NCI-H2227 (cell line): ENCODE results near the gene SYNDIG1.
"Not testable (repeated sequence)": the region's sequence is repeated elsewhere in the genome, so short reads cannot be mapped to it uniquely, and the experiment has no call there.

Experiments
- DNase-seq: peaks from one replicate; lab custom pipeline; 2025; ENCODE audit not compliant: unreplicated experiment; lab: John Stamatoyannopoulos, UW

Gene SYNDIG1

DNA sequence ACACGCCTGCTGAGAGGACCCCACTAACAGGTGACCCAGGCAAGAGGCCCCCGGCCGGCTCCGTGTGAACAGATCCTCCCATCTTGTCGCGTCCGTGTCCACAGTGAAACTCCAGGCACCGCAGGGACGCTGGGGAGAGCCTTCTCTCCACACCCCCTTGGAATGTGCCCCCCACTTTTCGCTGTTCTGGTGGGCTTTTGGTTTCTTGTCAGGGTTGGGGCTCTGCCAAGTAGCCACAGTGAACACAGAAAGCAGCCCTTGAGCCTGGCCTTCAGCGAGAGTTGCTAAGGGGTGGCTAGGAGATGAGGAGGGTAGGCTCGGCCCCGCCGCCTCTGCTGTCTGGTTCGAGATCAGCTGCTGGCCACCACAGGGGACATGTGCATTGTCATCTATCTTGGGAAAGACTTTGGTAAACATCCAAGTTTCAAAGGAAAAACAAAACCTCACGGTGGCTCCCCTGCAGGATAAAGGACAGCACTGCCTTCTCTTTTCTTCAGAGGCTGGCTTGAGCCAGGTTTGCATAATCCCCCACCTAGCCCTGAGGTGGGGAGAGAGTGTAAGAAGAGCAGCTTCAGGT is 22.7 kb downstream of the SYNDIG1 start:
- DNase-seq, result no peak

DNA sequence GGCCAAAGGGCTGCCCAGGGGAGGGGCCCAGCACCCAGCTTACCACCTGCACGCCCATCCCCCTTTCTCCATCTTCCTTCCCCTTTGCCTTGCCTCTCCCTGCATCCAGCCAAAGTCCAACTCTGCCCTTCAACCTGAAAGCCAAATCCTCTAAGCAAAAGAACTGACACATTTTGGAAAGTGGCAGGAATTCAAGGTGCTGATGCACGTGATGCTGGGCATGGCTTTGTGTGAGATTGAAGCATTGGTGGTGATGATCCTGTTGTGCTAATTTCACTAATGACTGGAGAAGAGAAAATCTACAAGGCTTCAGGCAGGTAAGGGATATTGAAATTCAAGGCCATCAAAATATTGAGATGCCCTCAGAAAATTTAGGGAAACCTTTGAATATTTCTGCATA is 23.3 kb downstream of the SYNDIG1 start:
- DNase-seq, result no peak

DNA sequence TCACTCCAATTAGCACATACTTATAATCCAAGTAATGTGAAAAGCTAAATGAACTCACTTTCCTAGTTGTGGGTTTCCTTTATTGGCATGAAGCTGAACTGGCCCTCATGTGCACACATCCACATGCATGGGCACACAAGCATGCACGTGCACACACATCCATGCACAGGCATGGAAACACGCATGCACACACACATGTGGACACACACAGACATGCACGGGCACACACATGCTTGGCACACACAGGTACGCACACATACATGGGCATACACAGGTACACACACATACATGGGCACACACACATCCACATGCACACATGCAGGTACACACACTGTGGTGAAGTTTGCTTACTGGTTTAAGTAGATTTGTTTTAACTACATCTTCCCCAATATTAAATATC is 23.8 kb downstream of the SYNDIG1 start:
- no peak for DNase-seq

DNA sequence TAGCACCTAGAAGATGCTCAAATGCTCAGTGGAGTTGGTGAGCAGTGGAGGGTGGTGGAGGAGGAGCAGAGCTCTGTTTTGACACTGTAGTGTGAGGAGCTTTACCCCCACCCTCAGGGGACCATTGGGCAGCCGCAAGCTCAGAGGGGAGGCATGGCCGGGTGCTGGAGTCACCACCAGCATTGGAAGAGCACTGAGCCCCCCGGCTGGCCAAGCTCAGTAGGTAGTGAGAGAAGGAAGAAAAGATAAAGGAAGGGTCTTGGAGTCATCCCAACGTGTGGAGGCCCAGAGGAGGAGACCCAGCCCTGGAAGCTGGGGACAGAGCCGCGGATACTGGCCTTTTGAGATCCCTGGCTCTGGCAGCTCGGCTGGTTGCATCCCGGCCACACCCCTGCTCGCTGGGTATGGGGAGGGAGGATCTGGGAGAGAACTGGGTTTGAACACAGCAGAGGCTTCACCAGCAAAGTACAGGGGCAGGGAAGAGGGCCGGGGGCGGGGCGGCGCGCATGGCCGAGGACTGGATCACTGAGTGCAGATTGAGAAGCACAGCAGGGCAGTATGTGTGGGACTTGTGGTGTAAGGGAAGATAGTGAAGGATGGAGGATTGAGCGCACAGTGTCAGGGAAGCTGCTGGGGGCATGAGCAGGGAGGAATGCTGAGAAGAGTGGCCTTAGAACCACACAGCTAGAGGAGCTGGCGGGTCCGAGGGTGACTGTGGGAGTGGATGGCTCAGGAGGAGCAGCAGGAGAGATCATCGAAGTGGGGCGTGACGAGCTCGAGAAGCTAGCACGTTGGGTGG is 24.4 kb downstream of the SYNDIG1 start:
- DNase-seq, result no peak

DNA sequence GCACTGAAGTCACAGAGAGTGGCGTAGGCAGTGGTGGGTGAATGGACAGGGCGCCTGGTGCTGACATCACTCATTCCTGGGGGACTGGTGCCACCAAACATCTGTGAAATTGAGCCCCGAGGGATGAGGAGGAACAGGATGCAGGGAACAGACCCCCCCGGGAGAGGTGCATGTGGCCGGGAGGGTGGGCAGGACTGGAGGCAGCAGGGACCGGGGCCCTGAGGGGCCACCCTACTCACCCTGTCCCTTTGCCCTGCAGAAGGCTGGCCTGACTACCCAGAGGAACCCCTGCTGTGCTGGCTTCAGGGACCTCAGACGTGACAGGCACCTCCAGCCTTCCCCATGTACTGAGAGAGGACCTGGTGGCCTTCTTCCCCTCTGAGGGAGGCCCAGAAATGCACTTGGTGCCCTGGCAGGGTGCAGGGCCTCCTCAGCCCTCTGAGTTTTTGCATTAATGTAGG is 25.1 kb downstream of the SYNDIG1 start:
- no peak for DNase-seq

DNA sequence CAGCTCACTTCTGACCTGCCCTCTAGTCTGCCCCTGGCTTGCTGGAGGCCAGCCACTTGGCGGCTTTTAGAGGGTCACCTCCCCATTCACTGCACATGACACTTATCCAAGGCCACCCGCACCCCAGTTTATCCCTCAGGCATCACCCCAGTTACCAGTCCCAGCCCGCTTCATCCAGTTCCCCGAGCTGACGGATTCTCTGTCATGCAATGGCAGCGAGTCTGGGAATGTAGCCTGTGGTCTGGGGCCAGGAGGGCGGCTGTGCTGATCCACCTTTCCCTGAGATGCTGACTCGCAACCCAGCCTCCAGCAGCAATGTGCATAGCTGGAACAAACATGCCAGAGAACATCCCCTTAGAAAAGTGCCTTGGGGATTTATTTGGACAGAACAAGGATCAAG is 25.8 kb downstream of the SYNDIG1 start:
- DNase-seq, result no peak

DNA sequence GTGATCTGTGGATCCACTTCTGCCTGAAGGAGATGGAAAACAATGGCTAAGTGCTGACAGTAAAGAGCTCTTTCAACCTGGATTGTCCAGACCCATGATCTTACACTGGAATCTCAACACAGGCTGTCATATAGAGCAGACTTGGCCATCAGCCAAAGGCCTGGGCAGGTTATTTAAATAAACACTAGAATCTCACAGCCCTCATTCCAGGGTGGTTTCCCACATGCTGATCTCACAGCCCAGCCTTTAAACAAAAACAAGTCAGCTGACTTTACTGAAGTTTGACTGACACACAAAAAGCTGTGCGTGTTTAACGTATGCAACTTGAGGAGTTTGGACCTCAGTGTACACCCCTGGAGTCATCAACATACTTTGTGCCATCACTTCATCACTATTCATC is 28.4 kb downstream of the SYNDIG1 start:
- DNase-seq, result no peak

DNA sequence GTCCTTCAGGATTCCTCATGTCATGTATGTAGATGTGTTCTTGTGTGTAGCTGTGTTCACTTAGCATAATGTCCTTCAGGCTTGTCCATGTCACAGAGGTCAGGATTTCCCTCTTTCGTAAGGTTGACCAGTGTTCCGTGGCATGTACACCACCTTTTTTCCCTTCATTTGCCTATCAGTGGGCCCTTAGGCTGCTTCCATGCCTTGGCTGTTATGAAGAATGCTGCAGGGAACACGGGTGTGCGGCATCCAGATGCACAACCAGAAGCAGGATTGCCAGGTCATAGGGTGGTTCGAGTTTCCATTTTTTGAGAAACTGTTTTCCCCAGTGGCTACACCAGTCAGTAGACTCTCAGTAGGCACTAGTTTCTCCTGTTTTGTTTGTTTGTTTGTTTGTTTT is 29.2 kb downstream of the SYNDIG1 start:
- DNase-seq, result no peak

DNA sequence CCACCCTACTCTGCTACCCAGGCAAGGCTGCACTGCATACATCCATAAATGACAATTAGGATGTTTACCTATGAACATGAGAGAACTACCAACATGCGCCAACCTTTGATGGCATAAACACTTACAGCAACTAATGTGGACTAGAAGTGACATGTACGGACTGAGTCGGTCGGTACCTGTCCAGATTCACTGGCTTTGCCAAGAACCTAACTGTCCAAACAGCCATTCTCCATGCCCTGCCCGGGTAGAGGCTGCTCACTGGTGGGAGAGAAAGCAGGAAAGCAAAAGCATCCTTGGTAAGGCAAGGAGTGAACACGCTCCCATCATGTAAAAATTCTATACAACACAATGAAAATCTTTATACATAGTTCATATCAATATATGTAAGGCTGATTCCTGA is 30.0 kb downstream of the SYNDIG1 start:
- DNase-seq, result no peak

DNA sequence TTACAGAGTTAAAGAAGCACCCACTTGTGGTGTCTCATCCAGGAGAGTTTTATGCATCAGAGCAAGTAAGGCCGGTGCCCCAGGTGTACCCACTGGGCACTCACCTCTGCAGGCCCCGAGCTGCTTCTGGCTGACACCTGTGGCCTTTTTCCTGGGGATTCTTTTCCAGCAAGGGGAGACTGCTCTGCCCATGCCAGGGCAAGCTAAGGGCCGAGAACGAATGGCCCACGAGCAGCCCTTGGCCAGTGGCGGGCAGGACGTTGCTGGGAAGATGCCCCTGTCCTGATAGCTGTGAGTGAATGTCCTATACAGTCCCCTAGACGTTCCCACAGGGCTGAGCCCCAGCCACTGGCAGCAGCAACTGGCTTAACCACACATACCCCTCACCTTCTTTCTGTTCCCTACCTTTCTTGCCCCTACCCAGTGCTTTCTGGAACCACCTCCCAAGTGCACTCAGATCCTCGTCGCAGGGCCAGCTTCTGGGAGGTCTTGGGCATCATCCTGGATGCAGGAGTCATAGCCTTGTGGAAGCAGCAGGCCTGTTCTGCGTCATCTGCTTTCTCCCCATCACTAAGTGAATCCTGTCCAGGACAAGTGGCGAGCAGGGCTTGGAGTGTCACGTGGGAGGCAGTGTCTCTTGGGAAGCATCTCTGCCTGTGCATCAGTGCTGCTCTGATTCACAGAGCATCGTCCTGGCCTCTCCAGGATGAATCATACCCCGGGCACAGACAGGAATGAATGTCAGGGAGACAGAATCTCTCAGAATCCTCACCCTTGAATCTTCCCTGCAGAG is 32.5 kb downstream of the SYNDIG1 start:
- DNase-seq, result no peak

DNA sequence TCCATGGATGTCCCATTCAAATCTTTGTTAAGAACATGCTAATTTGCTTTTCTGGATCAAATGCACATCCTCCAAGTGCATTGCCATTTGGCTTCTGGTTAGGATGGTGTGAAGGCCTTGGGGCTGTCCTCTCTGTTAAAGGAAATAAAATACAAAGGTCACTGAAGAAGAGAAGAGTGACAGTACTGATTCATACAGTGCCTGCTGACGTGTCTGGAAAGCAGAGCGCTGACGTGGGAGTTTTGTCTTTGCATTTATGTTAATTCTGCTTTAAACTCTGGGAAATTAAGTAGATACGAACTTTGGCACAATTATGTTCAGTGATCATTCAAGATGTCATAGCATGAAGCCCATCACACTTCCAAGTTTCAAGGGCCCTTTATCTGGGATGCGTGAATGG is 33.2 kb downstream of the SYNDIG1 start:
- no peak for DNase-seq

DNA sequence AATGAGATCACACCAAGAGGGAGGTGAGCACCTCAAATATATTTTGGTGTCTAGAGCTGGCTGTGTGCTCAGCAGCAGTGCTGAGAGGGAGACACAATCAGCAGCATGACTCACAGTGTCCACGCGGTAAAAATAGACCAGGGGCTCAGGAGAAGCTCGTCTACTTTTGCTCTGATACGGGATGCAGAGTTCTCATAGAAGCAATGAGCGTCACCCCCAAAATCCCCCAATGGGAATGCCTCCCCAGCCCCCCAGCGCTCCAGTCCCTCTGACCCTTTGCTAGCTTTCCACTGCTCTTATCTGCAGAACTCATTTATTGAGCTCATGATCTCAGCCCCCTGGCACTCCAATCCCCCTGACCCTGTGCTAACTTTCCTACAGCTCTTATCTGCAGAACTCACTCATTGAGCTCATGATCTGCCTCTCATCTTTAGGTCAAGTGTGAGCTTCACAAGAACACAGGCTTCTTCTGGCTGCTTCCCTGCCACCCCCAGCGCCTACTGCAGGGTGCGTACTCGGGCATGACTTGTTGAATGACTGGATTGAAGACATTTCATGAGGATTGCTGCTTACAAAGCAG is 34.0 kb downstream of the SYNDIG1 start:
- no peak for DNase-seq

DNA sequence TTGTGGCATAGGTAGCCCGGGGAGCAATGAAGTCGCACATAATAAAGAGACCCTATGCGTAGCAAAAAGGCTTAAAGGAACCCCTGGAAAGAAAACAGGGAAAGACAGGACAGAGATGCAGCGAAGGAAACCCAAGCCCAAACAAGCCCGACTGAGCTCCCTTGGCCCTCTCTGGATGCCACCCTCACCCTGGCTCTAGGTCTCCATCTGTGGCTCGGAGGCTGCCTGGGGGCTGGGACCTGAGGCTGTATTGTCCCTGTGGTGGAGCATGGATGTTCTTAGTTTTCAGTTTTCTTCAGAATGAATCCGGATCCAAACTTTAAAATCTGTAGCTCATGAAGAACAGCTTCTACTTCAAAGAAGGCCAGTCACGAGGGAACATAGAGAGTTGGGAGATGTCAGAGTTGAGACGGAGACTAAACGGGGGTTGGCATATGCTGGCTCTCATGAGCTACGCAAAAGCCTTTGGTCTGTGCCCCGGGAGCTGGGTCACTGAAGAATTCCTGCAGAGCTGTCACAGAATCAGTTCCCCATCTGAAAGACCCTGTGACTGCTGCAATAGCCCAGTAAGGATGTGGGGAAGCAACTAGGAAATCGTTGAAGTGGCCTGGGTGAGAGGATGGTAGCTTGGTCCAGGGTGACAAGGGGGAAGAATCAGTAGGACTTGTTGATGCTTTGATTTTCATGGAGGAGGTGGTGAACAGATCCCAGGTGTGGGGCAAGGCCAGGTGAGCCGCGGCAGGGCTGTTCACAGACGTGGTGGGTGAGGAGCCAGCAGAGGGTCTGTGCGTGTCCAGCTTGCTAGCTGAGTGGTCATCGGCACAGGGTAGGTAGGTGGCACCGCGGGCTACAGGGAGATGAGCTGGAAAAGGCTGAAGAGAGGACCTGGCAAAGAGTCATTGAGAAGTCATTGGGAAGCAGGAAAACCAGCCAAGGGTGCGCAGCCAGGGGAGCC is 35.2 kb downstream of the SYNDIG1 start:
- DNase-seq, result no peak

DNA sequence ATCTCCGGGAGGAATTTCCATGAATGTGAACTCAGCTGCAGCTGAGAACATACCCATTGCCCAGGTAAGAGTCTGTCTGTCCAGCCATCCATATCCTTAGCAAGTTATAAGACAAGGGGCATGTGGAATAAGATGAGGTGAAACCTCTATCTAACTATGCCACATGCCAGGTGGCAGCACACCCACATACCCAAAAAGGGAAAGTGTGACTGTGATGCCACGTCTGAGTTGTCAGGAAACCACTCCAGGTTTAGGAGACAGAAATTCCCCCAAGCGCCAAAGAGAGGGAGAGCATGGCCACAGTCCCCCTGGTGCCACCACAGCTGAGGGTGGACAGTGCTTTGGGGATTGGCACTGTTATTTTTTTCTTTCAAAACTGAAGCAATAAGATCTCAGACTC is 36.7 kb downstream of the SYNDIG1 start:
- no peak for DNase-seq

DNA sequence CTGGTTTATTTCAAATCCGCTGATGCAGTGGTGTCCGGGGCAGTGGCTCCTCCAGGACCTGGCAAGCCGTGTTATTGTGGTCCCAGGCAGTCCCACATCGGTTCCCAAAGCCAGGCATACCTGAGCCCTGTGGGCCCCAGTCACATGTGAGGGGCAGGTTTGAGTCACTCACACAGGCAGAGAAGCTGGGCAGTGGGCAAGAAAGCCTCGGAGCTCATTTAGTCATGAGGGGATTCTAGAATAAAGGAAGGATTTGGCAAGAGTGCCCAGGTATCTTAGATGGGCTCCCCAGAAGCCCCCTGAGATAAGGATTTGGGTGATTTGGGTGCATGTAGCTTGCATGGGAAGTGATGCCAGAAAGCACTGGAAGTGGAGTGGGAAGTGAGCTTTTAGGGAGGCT is 37.3 kb downstream of the SYNDIG1 start:
- no peak for DNase-seq

DNA sequence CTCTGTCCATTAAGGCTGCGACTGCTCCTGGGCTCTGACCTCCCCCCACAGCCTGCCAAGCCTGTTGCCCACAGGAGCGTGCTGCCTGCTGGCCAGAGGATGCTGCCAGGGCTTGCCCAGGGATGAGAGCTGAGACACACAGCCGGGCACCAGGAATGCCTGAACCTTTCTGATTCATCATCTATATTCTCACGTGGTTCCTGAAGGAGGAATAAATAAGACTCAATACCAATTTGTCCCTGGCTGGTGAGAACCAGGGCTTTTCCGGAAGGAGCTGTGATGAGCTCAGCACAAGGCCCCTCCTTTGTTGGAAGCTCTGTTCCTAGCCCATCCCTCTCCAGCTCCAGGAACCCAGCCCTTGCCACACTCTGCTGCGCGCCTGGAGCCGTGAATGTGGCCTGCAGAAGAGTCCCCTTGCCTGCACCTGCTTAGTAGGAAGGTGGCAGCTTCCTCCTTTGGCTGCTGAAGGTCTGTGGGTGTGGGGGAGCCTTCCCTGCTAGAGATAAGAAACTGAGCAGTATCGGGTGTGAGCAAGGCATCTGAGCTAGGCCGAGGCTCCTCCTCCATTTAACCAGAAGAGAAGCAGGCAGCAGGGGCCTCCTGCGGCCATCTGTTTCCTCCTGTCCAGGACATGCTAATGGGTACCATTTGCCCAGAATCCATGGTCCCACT is 37.9 kb downstream of the SYNDIG1 start:
- no peak for DNase-seq

DNA sequence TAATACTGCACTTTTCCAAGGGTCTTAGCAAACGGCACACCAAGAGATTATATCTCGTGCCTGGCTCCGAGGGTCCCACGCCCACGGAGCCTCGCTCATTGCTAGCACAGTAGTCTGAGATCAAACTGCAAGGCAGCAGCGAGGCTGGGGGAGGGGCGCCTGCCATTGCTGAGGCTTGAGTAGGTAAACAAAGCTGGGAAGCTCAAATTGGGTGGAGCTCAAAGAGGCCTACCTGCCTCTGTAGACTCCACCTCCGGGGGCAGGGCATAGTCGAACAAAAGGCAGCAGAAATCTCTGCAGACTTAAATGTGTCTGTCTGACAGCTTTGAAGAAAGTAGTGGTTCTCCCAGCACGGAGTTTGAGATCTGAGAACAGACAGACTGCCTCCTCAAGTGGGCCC is 43.0 kb downstream of the SYNDIG1 start:
- not testable (repeated sequence) for DNase-seq

DNA sequence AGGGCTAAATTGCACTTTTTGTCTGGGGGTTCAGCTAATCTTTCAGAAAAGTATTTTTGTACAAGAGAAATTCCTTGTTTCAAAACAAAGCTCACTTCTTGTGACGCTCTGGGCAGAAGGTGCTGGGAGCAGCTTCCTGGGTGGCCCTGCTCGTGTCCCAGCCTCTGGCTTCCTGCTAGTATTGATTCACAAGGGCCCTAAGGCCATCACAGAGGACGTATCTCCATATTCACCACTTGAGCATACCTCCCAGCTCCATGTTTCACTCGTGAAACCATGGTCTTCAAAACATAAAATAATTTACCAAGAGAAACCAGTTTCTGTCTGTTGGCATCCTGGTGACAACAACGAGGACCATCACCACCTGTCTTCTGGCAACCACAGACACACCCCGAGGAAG is 49.1 kb downstream of the SYNDIG1 start:
- no peak for DNase-seq

DNA sequence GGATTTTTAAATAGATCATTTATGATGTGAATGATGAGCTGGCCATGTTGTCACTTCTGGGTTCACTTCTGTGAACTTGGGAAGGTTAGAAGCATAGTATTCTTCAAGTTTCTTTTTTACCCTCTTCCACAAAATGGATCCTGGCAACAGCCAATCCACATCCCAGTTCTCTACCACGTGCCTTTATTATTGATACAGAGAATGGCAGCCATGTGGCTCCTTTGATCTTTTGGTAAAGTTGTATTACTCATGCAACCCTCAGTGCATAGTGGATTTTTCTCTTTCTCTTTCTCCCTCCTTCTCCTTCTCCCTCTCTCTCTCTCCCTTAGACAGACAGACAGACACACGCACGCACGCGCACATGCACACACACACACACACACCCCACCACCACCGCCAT is 50.0 kb downstream of the SYNDIG1 start:
- no peak for DNase-seq

DNA sequence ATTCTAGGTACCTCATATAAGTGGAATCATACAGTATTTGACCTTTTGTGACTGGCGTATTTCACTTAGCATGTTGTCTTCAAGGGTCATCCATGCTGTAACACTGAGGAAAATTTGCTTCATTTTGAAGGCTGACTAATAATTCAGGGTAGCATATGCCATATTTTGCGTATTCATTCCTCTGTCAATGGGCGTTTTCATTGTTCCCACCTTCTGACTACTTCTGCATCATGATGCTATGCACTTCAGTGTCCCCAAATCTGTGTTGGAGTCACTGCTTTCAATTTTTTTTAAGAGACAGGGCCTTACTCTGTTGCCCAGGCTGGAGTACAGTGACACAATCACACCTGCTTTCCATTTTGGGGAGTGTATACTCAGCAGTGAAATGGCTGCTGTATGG is 51.6 kb downstream of the SYNDIG1 start:
- DNase-seq, result no peak
